ENCODE data around the gene SYT15B.
"Not testable (repeated sequence)": the region's sequence is repeated elsewhere in the genome, so short reads cannot be mapped to it uniquely, and the experiment has no call there.

- TF ChIP-seq, protein P1, sequence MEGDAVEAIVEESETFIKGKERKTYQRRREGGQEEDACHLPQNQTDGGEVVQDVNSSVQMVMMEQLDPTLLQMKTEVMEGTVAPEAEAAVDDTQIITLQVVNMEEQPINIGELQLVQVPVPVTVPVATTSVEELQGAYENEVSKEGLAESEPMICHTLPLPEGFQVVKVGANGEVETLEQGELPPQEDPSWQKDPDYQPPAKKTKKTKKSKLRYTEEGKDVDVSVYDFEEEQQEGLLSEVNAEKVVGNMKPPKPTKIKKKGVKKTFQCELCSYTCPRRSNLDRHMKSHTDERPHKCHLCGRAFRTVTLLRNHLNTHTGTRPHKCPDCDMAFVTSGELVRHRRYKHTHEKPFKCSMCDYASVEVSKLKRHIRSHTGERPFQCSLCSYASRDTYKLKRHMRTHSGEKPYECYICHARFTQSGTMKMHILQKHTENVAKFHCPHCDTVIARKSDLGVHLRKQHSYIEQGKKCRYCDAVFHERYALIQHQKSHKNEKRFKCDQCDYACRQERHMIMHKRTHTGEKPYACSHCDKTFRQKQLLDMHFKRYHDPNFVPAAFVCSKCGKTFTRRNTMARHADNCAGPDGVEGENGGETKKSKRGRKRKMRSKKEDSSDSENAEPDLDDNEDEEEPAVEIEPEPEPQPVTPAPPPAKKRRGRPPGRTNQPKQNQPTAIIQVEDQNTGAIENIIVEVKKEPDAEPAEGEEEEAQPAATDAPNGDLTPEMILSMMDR (IDR thresholded peaks at IDR 0.05): not testable (repeated sequence)
- not testable (repeated sequence) for TF ChIP-seq POLR2A (IDR thresholded peaks at IDR 0.05)
These were observed 4.7 kb upstream of the SYT15B start for GRCh38 chr10:47768085-47768484.
